ENCODE results near the gene CACNB4. TPM values are rescaled to one million over a fixed set of nuclear protein-coding genes. Genes with fewer than 3 reads are reported as not detected.

The CACNB4 gene
- polyA plus RNA-seq, 1 of the 3 experiments (the other 2 are of a cell fraction): 0.18 TPM

- TF ChIP-seq USF1 (IDR thresholded peaks at IDR 0.05; ENCODE audit: borderline replicate concordance, low read depth): no peak
- TF ChIP-seq JUND (IDR thresholded peaks at IDR 0.05): no peak
- no peak for TF ChIP-seq NRF1 (IDR thresholded peaks at IDR 0.05; ENCODE audit: low read depth, low read length)
- no peak for TF ChIP-seq RCOR1 (IDR thresholded peaks at IDR 0.05; ENCODE audit: low read length)
- TF ChIP-seq FOSL2 (IDR thresholded peaks at IDR 0.05; ENCODE audit: borderline replicate concordance, low read depth): no peak
- TF ChIP-seq MAX (IDR thresholded peaks at IDR 0.05; ENCODE audit: low read depth): no peak
- no peak for TF ChIP-seq FOXJ3 (CRISPR knock-in tag; IDR thresholded peaks at IDR 0.05)
- TF ChIP-seq SIN3A (IDR thresholded peaks at IDR 0.05; ENCODE audit: borderline replicate concordance, low read depth, low read length): no peak
- TF ChIP-seq MXI1 (IDR thresholded peaks at IDR 0.05; ENCODE audit: low read depth, low read length): no peak
- no peak for TF ChIP-seq RFX5 (IDR thresholded peaks at IDR 0.05; ENCODE audit: low read length)
- H3K36me3 ChIP-seq (replicated peaks in 1 of 2; ENCODE audit: control insufficient read depth in 1 of 2, insufficient read depth in 2 of 2, low read length in 1 of 2): no peaks in the 10 kb centered on the region
- no peaks in the 10 kb centered on the region for H3K27me3 ChIP-seq (ENCODE audit: insufficient read depth)
- ChIA-PET POLR2A (no interaction called here), CTCF (no interaction called here)
- no peaks in the 10 kb centered on the region for H3K79me2 ChIP-seq (ENCODE audit: insufficient read depth)
- no peak overlapping the region for H3K9ac ChIP-seq
- no peaks in the 10 kb centered on the region for H3K9me2 ChIP-seq
- no peak overlapping the region for H2AFZ ChIP-seq (ENCODE audit: low read depth)
- no peaks in the 10 kb centered on the region for H3F3A ChIP-seq (replicated peaks; ENCODE audit: insufficient read depth)
- peaks cover 0 to 3% of the 10 kb centered on the region in 2 experiments; a peak in 2 of 4 replicates for H3K4me1 ChIP-seq (ENCODE audit: control insufficient read depth in 1 of 2, insufficient read depth in 2 of 2, low read depth in 1 of 2, low read length in 1 of 2)
- no peaks in the 10 kb centered on the region for H4K20me1 ChIP-seq (ENCODE audit: insufficient read depth)
- no peak for DNase-seq
- H3K9me3 ChIP-seq: no peaks in the 10 kb centered on the region
- no peak overlapping the region for H3K4me2 ChIP-seq
- H3K4me3 ChIP-seq (ENCODE audit: low read depth in 2 of 2, low read length in 1 of 2): no peak overlapping the region
- no peak overlapping the region for H3K27ac ChIP-seq (ENCODE audit: low read depth in 2 of 2, low read length in 1 of 2)
- WGBS (ENCODE audit: low lambda C conversion rate): 78% methylated on average over 7 of the region's 12 CpGs
Measured at GRCh38 chr2:151914989-151915628, 183.7 kb downstream of the CACNB4 start.

GRCh38 chr2:151908204-151908882, 190.5 kb downstream of the CACNB4 start:
- H3K9ac ChIP-seq: no peak overlapping the region
- DNase-seq: no peak
- H3K9me3 ChIP-seq: no peaks in the 10 kb centered on the region
- H3K4me2 ChIP-seq: no peak overlapping the region
- no peaks in the 10 kb centered on the region for H3K79me2 ChIP-seq (ENCODE audit: insufficient read depth)
- H2AFZ ChIP-seq (ENCODE audit: low read depth): no peak overlapping the region
- no peaks in the 10 kb centered on the region for H3K27me3 ChIP-seq (ENCODE audit: insufficient read depth)
- H3K4me1 ChIP-seq (ENCODE audit: control insufficient read depth in 1 of 2, insufficient read depth in 2 of 2, low read depth in 1 of 2, low read length in 1 of 2): no peaks in the 10 kb centered on the region
- H3F3A ChIP-seq (replicated peaks; ENCODE audit: insufficient read depth): no peaks in the 10 kb centered on the region
- no peaks in the 10 kb centered on the region for H4K20me1 ChIP-seq (ENCODE audit: insufficient read depth)
- CTCF ChIA-PET: interaction anchor here (1.5 kb wide), 1 partner anchor 117 kb away, joined by 3 read pairs; no protein-coding TSS in a partner anchor
- no peak overlapping the region for H3K4me3 ChIP-seq (ENCODE audit: low read depth in 2 of 2, low read length in 1 of 2)
- no peak overlapping the region for H3K27ac ChIP-seq (ENCODE audit: low read depth in 2 of 2, low read length in 1 of 2)
- H3K36me3 ChIP-seq (replicated peaks in 1 of 2; ENCODE audit: control insufficient read depth in 1 of 2, insufficient read depth in 2 of 2, low read length in 1 of 2): no peaks in the 10 kb centered on the region
- TF ChIP-seq FOXJ3 (CRISPR knock-in tag; IDR thresholded peaks at IDR 0.05): no peak
- H3K9me2 ChIP-seq: no peaks in the 10 kb centered on the region
- POLR2A ChIA-PET: no interaction called here
- 53% methylated on average over 2 of the region's 2 CpGs for WGBS (ENCODE audit: low lambda C conversion rate)

All from SK-N-SH (cell line).